Nucleus accumbens (tissue), 56 donors: ENCODE results near the gene A1BG.

Experiments used
- DNase-seq, 56 donors: peaks; one replicate each; lab custom pipeline; 2025; lab: John Stamatoyannopoulos, UW

Gene A1BG

DNA sequence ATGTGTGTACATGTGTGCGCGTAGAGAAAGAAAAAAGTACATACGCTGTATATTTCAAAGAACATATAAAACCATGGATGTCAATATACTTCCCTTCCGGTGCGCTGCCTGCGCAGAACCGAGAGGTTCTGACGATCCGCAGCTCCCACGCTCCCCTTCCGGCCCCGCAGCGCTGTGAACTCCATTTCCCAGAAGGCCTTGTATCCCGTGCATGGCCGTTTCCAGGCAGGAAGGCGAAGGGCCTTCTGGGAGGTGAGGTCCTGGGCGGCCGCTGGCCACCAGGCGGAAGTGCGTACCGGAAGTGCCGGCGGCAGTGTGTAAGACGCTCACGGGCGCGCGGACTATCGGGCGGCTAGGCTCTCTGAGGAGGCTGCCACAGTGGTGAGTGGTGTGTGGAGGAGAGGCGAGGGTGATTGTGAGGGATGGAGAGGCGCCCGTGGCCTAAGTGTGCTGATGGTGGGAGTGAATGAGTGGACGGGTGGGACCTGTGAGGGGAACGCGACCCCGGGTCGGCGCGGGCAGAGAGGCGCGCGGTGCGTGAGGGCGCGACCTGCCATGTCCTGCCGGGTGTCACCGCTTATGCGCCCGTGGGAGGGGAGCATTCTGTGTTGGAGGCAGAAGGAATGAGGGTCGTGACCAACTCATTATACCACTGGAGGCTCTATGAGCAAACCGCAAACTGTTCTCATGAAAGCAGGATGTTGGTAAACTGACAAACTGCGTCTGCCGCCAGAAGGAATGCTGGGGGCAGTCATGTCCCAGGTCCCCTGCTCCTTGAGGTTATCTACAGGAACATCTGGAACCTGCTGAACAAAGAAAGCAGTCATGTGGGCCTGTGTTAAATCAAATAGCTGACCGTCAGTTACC is 48.0 kb downstream of the A1BG start, which contains the start of gene ERVK3-1:
Gene ERVK3-1 (plus strand): TSS at position 313 of the 867 bp plus-strand sequence. CDS start 6,792 bp downstream, outside the sequence.
- peak; percentile 60 to 98 (median 94) for DNase-seq

DNA sequence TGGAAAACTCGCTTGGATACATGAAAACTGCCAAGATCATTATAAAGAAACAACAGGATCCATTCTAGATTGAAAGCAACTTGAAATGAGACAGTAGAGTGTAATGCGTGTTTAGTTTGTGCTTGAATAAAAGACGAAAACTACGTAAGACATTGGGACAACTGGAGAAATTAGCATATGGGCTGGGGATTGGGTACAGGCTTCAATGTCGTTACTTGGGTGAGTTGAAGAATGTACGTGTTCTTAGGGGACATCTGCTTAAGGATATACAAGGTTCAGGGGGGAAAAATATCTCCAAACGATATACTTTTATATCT is 48.6 kb downstream of the A1BG start:
- DNase-seq, result no peak

DNA sequence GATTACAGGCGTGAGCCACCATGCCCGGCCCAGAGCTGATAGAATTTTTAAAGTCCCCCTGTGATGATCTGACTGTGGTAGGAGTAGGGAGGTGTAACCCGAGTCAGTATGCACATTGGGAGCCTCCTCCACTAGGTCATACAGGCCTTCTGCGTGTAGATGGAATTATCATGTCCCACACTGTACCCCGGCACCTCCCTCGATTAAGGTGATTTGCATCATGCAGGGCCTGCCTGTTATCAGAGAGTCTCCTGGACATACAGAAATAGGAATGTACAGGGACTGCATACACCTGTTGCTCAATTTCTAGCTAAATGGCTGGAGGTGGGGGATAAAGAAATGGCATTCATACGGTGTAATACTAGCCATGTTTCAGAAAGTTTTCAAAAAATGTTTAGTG is 49.0 kb downstream of the A1BG start:
- DNase-seq, result no peak

DNA sequence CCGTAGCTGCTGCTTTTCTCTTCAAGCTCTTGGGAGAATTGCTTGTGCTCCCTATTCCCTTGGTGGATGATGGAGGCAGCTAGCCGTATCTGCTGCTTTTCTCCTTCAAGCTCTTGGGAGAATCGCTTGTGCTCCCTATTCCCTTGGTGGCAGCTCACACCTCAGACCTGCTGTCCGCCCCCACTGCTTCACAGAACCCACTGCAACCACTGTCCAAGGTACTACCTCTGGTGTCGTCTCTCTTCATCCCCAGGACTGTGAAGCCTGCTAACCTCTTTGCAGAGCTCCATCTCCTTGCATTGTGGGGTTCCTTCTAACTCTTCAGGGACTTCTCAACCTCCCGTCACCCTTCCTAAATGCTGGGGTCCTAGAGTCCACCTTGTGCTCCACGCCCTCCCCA is 52.7 kb downstream of the A1BG start:
- no peak for DNase-seq

DNA sequence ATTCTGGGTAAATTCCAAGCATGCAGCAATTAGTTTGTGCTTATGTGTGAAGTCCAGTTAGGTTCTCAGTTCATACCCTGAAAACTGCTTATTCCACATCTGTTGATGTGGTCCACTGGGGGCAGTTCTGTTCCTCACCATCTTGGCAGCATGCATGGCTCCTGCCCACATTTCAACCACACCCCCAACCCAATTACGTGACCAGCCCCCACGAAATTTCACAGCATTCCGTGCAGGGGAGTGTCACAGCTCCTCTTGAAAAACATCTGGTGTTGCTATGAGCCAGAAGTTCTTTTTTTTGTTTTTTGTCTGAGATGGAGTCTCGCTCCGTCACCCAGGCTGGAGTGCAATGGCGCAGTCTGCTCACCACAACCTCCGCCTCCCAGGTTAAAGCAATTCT is 57.2 kb downstream of the A1BG start:
- no peak for DNase-seq
